NCI-H146 treated with DMSO at 0.1 percent for 48 hours (cell line): ENCODE results near the gene SP100.
"Not testable (repeated sequence)": the region's sequence is repeated elsewhere in the genome, so short reads cannot be mapped to it uniquely, and the experiment has no call there.

Source experiments
- DNase-seq: peaks from one replicate; lab custom pipeline; 2025; ENCODE audit not compliant: unreplicated experiment; lab: John Stamatoyannopoulos, UW

Gene SP100

DNA sequence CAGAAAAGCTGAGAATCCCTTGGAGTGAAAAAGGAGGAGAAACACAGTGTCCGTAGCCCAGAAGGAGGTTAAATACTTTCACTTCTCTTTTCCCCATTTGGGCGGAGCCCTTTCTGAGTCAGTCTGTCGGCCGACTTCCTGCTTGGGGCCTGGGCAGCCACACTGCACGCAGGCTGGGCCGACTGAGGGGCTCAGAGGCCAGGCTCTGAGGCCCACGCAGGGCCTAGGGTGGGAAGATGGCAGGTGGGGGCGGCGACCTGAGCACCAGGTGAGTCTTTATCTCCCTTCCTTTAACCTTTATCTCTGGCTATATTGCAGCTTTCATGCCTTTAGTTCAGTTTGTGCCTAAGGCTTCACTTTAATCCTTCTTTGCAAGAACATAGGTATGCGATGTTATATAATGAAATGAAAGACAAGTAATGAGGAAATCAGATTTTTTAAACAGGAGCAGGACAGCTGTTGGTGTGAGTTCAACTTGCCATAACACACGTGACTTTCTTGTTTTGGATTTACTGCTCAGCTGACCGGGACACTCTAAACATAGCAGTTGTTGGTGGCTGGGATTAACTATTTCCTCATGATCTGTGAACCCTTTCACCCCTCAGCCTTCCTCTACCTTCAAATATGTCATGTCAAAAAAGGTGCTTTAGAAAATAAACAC lies at the start of gene SP100:
TSS of gene SP100 (plus strand) at position 141 of the 661 bp plus-strand sequence. CDS start at position 237, 96 bp downstream.
- DNase-seq, result no peak

DNA sequence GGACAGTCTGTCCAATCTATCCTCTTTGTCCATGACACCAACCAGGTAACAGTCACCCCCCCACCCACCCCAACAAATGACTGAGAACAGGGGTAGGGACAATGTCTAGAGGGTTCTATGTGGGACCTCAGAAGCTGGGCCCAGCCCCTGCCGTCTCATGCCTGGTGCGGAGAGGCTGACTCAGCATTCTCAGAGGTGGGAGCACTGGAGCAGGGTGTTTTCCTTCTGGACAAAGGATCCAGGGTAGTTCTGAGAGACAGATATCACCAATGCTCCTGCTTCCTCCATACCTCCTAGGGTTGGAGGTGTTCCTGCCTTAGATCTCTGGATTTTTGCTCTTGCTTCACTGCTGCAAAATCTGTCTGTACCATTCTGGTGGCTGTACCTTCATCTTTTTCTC lies 33.9 kb upstream of the SP100 start:
- DNase-seq, result no peak

DNA sequence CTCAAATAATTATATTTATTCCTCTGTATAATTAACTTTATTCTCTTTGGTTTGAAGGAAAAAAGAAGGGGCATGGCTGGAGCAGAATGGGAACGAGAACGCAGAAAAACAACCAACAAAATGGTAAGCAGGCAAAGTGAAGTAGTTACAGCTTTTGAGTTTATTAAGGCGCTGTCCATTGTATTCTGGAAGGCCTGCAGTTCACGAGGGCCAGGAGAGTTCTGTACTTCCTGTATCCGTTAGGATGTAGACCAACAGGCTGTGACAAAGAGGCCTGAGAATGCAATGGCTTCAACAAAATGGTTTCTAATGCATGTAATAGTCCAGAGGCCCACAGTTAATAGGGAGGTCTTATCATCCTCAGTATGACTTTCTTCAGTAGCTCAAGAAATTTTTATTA lies 32.5 kb upstream of the SP100 start:
- DNase-seq, result no peak

DNA sequence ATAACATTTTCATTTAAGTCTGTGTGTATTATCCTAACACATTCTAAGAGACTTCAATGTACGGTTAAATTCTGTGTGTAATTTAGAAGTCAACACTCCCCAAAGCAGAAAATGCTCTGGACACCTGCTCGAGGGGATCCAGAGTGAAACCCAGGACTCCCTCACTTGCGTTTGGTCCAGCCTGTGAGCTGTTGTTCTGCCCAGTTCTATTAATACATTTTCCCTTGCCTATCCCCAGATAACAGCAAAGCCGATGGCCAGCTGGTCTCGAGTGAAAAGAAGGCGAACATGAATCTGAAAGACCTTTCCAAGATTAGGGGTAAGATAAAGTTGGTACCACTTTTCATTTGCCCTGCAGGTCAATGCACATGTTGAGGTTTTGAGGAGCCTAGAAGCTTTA lies 31.0 kb upstream of the SP100 start:
- DNase-seq, result no peak

DNA sequence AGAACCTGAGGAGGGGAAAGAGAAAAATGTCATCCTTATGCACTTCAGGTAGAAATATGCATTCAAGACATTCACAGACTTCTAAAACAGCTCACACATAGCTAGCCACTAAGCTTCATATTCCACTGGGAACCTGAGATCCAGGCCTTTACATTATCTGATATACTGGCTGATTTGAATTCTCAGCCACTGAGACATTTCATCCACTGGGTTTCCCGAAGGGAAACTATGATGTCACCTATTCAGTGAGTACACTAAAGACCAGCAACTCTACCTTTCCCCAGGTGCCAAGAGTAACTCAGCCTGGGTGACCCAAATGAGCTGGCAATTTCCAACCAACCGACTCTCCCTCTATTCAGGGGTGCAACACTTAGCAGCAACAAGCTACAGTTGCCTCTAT lies 21.7 kb upstream of the SP100 start:
- no peak for DNase-seq

DNA sequence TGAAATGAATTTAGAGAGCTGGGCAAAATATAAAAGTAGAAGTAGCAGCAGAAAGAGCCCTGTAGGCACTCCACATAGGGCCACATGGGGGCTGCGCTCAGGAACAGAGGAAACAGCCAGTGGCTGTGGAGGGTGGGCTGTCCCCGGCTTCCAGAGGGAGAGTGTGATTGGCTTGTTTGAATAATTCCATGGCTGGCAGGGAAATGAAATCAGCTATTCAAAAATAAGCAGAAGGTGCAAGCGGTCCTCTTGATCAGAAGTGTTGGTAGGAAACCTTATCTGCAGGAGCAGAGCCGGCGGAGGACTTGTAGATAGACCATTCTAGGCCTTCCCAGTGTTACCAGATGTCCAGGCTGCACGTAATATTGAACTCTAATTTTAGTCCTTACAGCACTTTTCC lies 17.3 kb upstream of the SP100 start:
- DNase-seq, result not testable (repeated sequence)

DNA sequence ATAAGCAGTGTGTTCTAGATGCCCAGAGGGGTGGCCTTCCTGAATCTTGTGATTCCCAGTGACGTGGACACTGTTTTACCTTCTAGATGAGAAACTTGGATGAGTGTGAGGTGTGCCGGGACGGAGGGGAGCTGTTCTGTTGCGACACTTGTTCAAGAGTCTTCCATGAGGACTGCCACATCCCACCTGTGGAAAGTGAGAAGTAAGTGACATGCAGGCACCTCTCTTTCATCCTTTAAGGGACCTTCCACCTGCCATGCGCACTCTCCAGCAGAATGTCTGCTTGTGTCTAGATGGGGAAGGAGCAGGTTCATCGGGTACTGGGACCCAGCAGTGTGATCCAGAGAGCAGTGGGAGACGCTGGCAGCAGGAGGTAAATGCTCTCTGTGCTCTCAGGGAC lies 16.0 kb upstream of the SP100 start:
- no peak for DNase-seq

DNA sequence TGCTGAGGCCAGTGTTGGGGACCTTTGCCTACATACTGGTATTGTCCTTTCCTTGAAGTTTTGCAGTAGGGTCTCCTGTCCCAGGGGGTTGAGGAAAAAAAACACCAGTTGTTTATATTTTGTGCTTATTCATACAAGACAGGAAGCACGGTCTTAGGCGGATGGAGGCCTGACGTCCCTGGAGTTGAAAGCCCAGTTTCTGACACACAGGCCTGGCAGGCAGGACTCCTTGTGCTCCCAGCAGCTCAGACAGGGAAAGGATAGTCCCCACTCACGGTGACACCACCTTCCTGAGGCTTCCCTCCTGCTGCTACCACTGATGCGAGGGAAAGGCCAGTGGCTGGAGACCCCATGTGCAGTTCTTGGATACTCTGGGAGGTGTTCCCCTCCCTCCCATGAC lies 15.5 kb upstream of the SP100 start:
- DNase-seq, result no peak

DNA sequence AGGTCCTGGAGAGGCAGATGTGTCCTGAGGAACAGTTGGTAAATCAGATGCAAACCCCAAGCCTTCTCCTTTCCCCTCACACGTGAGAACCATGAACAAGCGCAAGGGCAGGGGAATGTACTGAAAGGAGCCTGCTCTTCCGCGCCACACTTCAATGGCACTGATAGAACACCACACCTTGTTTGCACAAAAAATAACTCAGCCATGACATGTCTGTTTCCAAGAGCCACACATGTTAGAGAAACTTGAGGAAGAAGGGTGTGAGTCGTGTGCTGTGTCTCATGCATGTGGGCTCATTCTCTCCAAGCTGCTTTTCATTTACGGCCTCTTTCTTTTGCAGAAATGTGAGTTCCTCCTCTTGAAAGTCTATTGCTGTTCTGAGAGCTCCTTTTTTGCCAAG lies 15.0 kb upstream of the SP100 start:
- DNase-seq, result not testable (repeated sequence)

DNA sequence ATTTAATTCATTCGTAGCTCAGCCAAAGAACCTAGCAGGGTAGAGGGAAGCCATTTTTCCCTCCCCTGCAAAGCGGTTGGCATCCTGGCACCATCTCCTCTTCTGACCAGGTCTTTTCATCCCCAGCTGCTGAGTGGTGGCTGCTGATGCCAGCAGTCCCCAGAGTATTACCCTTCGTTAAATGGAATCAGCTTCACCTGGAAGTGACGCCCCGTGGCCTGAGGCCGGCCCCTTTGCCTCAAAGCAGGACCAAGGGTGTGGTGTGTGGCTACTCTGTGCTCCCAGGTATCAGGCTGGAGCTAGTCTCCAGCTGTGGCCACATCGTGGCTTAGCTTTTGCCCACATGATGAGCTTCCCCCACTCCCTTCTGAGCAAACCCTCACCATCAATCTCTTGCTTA lies 12.3 kb upstream of the SP100 start:
- DNase-seq, result no peak

DNA sequence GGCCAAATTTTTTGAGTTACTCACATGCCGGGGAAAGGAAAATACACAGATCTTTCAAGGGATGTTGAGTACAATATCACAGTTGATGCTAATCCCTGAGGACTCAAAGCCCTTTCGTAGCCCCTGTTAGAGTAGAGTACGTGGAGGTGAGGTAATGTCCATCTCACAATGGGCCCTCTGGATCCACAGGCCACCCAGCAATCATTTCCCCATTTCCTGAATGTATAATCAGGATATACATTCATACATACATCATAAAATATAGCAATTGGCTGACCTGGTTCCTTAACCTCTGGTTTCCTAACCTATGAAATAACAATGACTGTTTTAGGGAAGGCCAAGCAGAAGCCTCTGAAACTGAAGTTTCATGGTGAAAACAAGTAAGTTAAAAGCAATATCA lies 10.2 kb upstream of the SP100 start:
- DNase-seq, result no peak

DNA sequence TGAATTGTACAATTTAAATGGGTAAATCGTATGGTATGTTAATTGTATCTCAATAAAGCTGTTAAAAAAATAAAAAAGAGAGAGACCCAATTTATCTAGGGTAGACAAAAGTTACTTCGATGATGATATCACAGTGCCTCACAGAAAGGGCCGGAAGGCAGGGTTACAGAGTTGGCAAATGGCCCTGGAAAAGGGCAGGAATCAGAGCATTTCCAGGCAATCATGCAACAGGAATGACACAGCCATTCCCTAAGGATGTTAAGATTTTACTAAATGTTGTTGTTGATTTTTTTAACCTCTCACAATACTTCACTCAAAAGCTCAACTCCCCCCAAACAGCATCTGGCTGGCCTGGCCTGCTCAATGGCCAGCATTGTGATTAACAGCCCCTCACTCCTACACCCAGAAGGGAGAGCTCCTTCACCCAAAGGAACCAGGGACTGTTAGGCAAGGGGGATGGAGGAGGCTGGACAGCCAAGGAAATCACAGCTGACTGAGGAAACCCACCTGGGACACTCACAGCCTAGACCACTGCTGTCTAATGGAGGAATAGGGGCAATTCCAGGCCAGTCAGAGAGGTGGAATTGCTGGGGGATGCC lies 7.7 kb upstream of the SP100 start:
- no peak for DNase-seq

DNA sequence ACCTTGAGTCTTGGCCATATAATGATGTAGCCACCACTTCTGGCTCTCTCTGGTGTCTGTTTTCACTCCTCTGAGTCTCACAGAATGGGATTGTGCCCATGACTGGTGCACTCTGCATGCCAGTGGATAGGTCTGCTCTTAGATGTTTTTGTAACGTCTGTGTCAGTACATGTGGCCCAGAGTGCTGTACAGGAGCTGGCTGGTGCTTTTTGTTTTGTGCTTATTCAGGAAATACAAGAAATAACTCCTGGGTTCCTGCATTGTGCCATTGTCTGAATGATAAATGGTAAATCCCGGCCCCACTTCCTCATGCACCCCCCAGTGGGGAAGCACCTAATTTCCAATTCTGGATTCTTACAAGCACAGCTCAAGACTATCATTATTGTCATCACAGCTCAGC lies 6.7 kb upstream of the SP100 start:
- not testable (repeated sequence) for DNase-seq

DNA sequence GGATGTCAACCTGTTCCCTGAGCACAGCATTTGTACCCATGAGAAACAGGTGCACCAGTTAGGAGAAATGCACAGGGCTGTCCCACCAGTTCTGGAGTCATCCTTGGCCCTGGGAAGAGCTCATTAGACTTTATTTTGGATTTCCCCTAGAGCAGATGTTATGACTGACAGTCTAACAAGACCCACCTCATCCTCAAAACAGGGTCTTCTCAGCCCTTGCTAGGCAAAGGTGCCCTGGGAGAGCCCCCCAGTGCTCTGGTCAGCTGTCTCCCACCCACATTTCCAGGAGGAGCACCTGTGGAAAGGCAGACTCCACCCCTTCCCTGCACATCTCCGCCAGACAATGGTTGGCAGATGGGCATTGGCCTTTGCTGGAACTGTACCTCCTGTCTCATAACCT lies 5.7 kb upstream of the SP100 start:
- no peak for DNase-seq

DNA sequence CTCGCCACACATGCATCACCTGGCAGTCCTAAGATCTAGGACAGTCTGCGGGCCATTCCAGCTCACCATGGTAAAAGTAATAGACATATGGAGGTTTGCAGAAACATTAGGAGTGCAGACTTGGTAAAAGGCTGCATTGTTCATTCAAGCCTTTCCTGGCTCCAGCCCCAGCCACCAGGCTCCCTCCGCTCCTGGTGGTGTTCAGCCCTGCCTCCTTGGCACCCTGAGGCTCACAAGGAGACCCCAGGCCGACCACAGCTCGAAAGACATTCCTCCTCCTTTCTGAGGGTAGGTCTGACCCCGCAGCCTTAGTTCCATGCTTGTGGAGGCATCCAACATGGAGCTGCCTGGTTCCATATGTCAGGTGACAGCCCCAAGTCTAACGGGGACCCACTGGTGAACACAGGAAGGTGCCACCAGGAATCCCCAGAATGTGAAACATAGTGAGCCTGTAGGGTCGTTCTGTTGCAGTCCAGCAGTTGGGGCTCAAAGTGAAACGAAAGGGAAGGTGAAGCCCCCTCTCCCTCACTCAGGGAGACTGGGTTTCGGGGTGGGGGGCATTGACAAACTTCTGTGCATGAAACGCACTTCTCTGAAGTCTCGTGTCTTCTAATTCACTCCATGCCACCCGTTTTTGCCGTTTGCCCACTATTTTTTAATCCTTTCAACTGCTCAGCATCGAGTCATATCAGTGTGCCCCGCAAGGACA lies 5.0 kb upstream of the SP100 start:
- DNase-seq, result no peak

DNA sequence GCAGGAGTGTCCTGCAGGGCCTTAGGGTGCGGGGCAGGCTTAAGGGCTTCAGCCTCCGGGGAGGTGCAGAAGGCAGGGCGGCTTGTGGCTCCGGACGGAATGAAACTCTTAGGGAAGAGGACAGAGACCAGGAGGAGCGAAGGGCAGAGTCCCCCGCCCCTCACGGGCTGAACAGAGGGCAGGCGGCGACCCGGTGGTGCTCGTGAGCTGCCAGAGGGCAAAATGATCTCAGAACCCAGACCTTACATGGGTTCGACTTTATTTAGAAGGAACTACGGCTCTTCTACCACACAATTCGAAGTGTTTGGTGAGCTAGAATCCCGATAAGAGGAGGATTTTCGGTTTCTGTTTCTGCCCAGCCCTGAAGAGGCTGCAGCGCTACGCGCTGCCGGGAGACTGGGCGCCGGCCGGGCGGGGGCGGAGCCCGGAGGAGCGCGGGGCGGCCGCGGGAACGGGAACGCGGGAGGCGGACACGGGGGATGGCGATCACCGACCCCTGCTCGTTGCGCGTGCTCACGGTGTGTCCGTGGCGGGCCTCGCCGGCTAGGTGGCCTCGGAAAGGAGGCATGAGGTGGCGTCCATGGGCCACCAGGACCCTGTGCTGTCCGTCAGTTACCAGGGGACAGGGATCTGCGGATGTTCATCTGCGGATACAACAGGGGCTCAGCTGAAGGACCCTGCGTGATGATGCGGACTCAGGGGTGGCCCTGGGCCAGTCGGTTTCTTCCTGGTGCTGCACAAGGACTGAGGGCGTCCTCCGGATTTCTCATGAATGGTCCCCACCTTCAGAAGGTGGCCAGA lies 4.2 kb upstream of the SP100 start:
- peak; percentile 4 for DNase-seq

DNA sequence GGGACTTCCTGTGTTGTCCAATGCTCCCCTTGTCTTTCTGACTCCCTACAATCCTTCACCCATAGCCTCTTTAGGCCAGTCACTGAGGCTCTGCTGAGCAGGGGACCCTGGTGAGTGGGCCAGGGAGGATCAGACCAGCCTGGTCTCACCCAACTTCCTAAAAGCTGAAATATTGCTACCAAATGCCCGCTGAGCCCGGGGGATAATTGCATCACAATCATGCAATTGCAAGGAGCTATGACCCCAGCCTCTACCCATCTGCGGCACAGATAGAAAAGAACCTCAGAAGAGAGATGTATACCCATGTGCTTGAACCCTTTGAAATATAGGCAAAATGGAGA lies 3.7 kb upstream of the SP100 start:
- no peak for DNase-seq

DNA sequence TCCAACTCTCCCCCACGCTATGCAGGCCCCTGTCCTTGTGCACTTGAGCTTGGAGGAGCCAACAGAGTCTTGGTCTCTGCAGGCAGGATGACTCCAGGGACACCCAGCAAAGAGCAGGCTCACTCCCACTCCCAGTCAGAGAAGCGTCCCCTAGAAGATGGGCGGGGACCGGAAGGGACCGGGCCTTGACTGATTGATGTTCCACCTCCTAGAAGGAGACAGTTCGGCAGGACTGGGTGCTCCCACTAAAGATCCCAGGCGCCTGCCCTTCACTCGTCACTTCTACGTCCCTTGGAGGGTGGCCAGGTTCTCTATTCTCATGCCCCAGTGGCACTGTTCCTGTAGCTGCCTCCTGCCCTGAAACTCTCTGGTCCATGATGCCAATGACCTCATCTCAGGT lies 3.2 kb upstream of the SP100 start:
- DNase-seq, result no peak

DNA sequence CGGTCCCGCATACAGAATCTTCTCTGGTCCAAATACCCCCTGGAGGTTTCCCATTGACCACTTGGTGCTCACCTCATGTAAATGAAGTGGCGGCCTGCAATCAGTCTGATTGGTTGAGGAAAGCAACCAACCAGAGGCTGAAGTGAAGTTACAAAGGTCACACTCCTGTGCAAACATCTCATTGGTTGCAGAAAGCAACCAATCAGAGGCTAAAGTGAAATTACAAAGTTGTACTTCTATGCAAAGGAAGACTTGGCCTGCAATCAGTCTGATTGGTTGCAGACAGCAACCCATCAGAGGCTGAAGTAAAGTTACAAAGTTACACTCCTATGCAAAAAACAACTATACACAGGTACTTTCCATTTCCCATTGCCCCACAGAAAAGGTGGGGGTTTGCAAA lies 2.5 kb upstream of the SP100 start:
- DNase-seq, result no peak

DNA sequence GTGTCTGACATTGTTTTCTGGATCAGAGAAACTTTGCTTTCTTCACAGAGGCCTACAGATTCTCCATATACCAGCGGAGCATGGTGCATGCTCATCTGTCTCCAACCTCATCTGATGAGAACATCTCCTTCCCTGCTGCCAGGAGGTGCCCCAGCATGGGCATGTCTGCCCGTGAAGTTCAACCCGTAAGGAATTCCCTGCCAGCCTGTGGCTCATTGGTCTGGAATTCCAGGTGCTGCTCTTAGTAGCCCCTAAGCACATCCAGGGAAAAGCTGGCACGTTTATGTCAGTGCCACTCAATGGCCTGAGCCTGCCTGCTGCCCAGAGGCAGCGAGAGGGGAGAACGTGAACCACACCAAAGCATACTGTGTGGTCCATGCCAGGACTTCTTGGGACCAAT lies 1.7 kb upstream of the SP100 start:
- no peak for DNase-seq

DNA sequence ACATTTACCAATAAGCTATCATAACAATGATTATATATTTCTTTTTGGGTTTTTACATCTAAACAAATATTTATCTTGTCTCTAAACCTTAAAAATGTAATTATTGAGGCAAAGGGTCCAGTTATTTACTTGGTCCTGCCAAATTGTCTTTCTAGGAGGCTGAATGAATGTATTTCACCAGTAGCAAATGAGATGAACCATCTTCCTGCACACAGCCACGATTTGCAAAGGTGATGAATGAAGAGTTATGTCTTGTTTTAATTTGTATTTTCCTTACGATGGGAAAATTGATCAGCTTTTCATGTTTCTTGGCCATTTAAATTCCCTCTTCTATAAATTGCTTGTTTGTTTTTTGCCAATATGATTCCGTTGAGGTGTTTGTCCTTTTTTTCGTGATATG lies 1.4 kb downstream of the SP100 start:
- DNase-seq, result no peak
